ENCODE data around the gene CDT1. TPM values are rescaled to one million over a fixed set of nuclear protein-coding genes. Genes with fewer than 3 reads are reported as not detected.

The CDT1 gene
- total RNA-seq, 1 donor from 2014 or later = 10.8 TPM

GRCh38 chr16:88810912-88811768, 7.6 kb downstream of the CDT1 start:
- intact Hi-C loops (cut with DNase I) = no loop called here
- Histone ChIP-seq H3K36me3 (peaks cover 0 to 12% of the 10 kb centered on the region in 2 donors), H3K9me3 (no peaks in the 10 kb centered on the region)

GRCh38 chr16:88811769-88812512, 8.4 kb downstream of the CDT1 start, which contains the start of gene APRT:
TSS of gene APRT (minus strand) at chr16:88811928. CDS start at chr16:88811899, 29 bp downstream.
- H3K27me3 ChIP-seq = no peaks in the 10 kb centered on the region
- peak within 1 kb of the TSS; percentile 93 to 94 for H3K4me3 ChIP-seq
- peak within 1 kb of the TSS; percentile 94 for H3K27ac ChIP-seq
- DNase-seq (ENCODE audit: extremely low spot score in 2 of 2) = peak in 1 of 2 donors; percentile 94
- H3K4me1 ChIP-seq = peaks cover 39% of the 10 kb centered on the region
- intact Hi-C loops (cut with DNase I) = no loop called here
- no peaks in the 10 kb centered on the region for H3K9me3 ChIP-seq
- TF ChIP-seq POLR2A (IDR thresholded peaks at IDR 0.05) = peak in 1 of 2 donors; percentile 60
- TF ChIP-seq CTCF (IDR thresholded peaks at IDR 0.05) = peak in 2 of 3 experiments; percentile 6 to 14
- peak; percentile 26 to 91 for TF ChIP-seq POLR2AphosphoS5 (IDR thresholded peaks at IDR 0.05; ENCODE audit: insufficient read depth in 1 of 2, low read depth in 1 of 2)
- H3K36me3 ChIP-seq = peaks cover 0 to 12% of the 10 kb centered on the region in 2 donors

More at GRCh38 chr16:88810912-88811768, 7.6 kb downstream of the CDT1 start:
- TF ChIP-seq POLR2A (IDR thresholded peaks at IDR 0.05) = peak in 1 of 2 donors; percentile 56
- peak in 1 of 2 donors; percentile 94 for TF ChIP-seq POLR2AphosphoS5 (IDR thresholded peaks at IDR 0.05; ENCODE audit: insufficient read depth in 1 of 2, low read depth in 1 of 2)
- TF ChIP-seq CTCF (IDR thresholded peaks at IDR 0.05) = no peak
- H3K4me3 ChIP-seq = peak overlapping the region; percentile 93 to 94
- peak overlapping the region; percentile 94 for H3K27ac ChIP-seq
- peaks cover 39% of the 10 kb centered on the region for H3K4me1 ChIP-seq
- no peaks in the 10 kb centered on the region for H3K27me3 ChIP-seq
- no peak for DNase-seq (ENCODE audit: extremely low spot score in 2 of 2)

- Histone ChIP-seq H3K4me3 (peak overlapping the region; percentile 93 to 94), H3K36me3 (peaks cover 0 to 12% of the 10 kb centered on the region in 2 donors), H3K27me3 (no peaks in the 10 kb centered on the region), H3K9me3 (no peaks in the 10 kb centered on the region), H3K4me1 (peaks cover 39% of the 10 kb centered on the region), H3K27ac (peak overlapping the region; percentile 94)
- intact Hi-C loops (cut with DNase I) = no loop called here
- TF ChIP-seq POLR2AphosphoS5 (IDR thresholded peaks at IDR 0.05; ENCODE audit: insufficient read depth in 1 of 2, low read depth in 1 of 2) = no peak
- no peak for TF ChIP-seq CTCF (IDR thresholded peaks at IDR 0.05)
- TF ChIP-seq POLR2A (IDR thresholded peaks at IDR 0.05) = no peak
- DNase-seq (ENCODE audit: extremely low spot score in 2 of 2) = no peak
Observed at GRCh38 chr16:88812513-88813268, 9.1 kb downstream of the CDT1 start.

- intact Hi-C loops (cut with DNase I) = no loop called here
- Histone ChIP-seq H3K27ac (peak overlapping the region; percentile 94), H3K9me3 (no peaks in the 10 kb centered on the region), H3K4me3 (peak overlapping the region in 1 of 2 donors; percentile 93), H3K36me3 (peaks cover 0 to 12% of the 10 kb centered on the region in 2 donors), H3K4me1 (peaks cover 39% of the 10 kb centered on the region), H3K27me3 (no peaks in the 10 kb centered on the region)
- TF ChIP-seq CTCF (IDR thresholded peaks at IDR 0.05) (no peak), POLR2A (IDR thresholded peaks at IDR 0.05) (no peak), POLR2AphosphoS5 (IDR thresholded peaks at IDR 0.05; ENCODE audit: insufficient read depth in 1 of 2, low read depth in 1 of 2) (no peak)
- DNase-seq (ENCODE audit: extremely low spot score in 2 of 2) = no peak
Observed at GRCh38 chr16:88813269-88814143, 9.9 kb downstream of the CDT1 start.

Measured in vagina (tissue), 2 donors.